HCT116 (cell line): ENCODE data around the gene EPDR1. TPM values are rescaled to one million over a fixed set of nuclear protein-coding genes. Genes with fewer than 3 reads are reported as not detected.

Experiments used
- ATAC-seq: fragments of 200-7000 bp; cut with Tn5 transposase; 2 replicates; pipeline ENCODE4 v1.9.1; 2020; ENCODE audit warnings: mild to moderate bottlenecking, moderate library complexity
- BruUV-seq: library from RNA; stranded (reverse); fragments of 400-500 nt; replicated peaks from 2 replicates; lab custom pipeline; 2021; lab: Mats Ljungman, UMichigan
- CTCF ChIA-PET: fragments of 300-600 bp; sonication (Branson Sonifier 250); formaldehyde crosslinking; loops from one replicate; lab custom pipeline; 2021; ENCODE audit warnings: antibody characterized with exemption; lab: Charles Lee
- POLR2A ChIA-PET: fragments of 300-600, 350-600 bp; sonication (Branson Sonifier 250); formaldehyde crosslinking; loops from one replicate; lab custom pipeline; 2021; ENCODE audit warnings: antibody characterized with exemption; lab: Charles Lee
- RAD21 ChIA-PET, 2 experiments: fragments of 300-600 bp; sonication (Branson Sonifier 250); formaldehyde crosslinking; loops; one replicate each; lab custom pipeline; 2023; ENCODE audit warnings: low total read pairs in 2 of 2; ENCODE audit not compliant: uncharacterized antibody in 2 of 2, unreplicated experiment in 2 of 2, low non-redundant PET in 1 of 2; lab: Charles Lee
- DNase-seq: peaks from one replicate; pipeline ENCODE4 v3.0.0-alpha.2; 2010; ENCODE audit warnings: low read depth, low spot score
- H2AFZ ChIP-seq: fragments of 200-600 bp; shearing (Covaris generic), sonication (generic); 2 replicates; pipeline ENCODE4 v1.6.1; 2017; ENCODE audit warnings: low read depth, mixed run types, mixed read lengths, antibody characterized with exemption, low read length; ENCODE audit not compliant: poor library complexity, severe bottlenecking
- H3K27ac ChIP-seq: 2 replicates; pipeline ENCODE4 v1.5.1; 2012; ENCODE audit warnings: low read depth, low read length
- H3K27me3 ChIP-seq: fragments of 200-600 bp; sonication (generic); 2 replicates; pipeline ENCODE4 v1.6.1; 2016; ENCODE audit warnings: mixed run types, low read length, mixed read lengths; ENCODE audit not compliant: insufficient read depth
- H3K36me3 ChIP-seq, 2 experiments: fragments of 200-500 bp in 1 of 2; fragments of 200-600 bp in 1 of 2; sonication (Bioruptor generic) in 1 of 2; sonication (generic) in 1 of 2; 2 replicates each; pipeline versions ENCODE4 v1.5.1 to v1.6.1; 2014 to 2016; ENCODE audit warnings: low read length in 2 of 2, inconsistent platforms in 1 of 2, mixed read lengths in 1 of 2, mixed run types in 1 of 2; ENCODE audit not compliant: insufficient read depth in 2 of 2, control insufficient read depth in 1 of 2
- H3K4me1 ChIP-seq, 2 experiments: fragments of 200-600 bp in 1 of 2; sonication (generic) in 1 of 2; 2 replicates each; pipeline versions ENCODE4 v1.5.1 to v1.6.1; 2012 to 2017; ENCODE audit warnings: low read length in 2 of 2, inconsistent platforms in 1 of 2, mild to moderate bottlenecking in 1 of 2, mixed read lengths in 1 of 2, mixed run types in 1 of 2, moderate library complexity in 1 of 2; ENCODE audit not compliant: insufficient read depth in 2 of 2, control insufficient read depth in 1 of 2
- H3K4me2 ChIP-seq: fragments of 200-600 bp; sonication (generic); 2 replicates; pipeline ENCODE4 v1.6.1; 2017; ENCODE audit warnings: mixed run types, low read length, mixed read lengths
- H3K4me3 ChIP-seq, 2 experiments: fragments of 200-600 bp in 1 of 2; sonication (generic) in 1 of 2; replicated peaks in 1 of 2; 2 replicates each; pipeline ENCODE4 v1.5.1; 2011 to 2016; ENCODE audit warnings: low read length in 2 of 2, control low read depth in 1 of 2, low read depth in 1 of 2, mild to moderate bottlenecking in 1 of 2, mixed read lengths in 1 of 2, mixed run types in 1 of 2
- H3K79me2 ChIP-seq: fragments of 200-600 bp; sonication (generic); 2 replicates; pipeline ENCODE4 v1.6.1; 2017; ENCODE audit warnings: mild to moderate bottlenecking, mixed run types, low read length, moderate library complexity, mixed read lengths; ENCODE audit not compliant: insufficient read depth
- H3K9ac ChIP-seq: fragments of 200-600 bp; sonication (generic); 2 replicates; pipeline ENCODE4 v1.6.1; 2016; ENCODE audit warnings: low read length, mixed read lengths
- H3K9me2 ChIP-seq: fragments of 200-600 bp; sonication (generic), shearing (Covaris generic); 2 replicates; pipeline ENCODE4 v1.6.1; 2017; ENCODE audit warnings: mixed run types, mild to moderate bottlenecking, moderate library complexity; ENCODE audit not compliant: insufficient read depth
- H3K9me3 ChIP-seq, 2 experiments: fragments of 200-500 bp in 1 of 2; fragments of 200-600 bp in 1 of 2; sonication (Bioruptor generic) in 1 of 2; sonication (generic) in 1 of 2; 2 replicates each; pipeline ENCODE4 v1.6.1; 2014 to 2017; ENCODE audit warnings: low read length in 2 of 2, mixed read lengths in 2 of 2, inconsistent platforms in 1 of 2, low read depth in 1 of 2, mild to moderate bottlenecking in 1 of 2, mixed run types in 1 of 2, moderate library complexity in 1 of 2; ENCODE audit not compliant: control insufficient read depth in 1 of 2, insufficient read depth in 1 of 2
- H4K20me1 ChIP-seq: fragments of 200-600 bp; sonication (generic), shearing (Covaris generic); 2 replicates; pipeline ENCODE4 v1.6.1; 2017; ENCODE audit warnings: mixed run types, mild to moderate bottlenecking, moderate library complexity; ENCODE audit not compliant: insufficient read depth
- ATF3 ChIP-seq: IDR thresholded peaks from 2 replicates; pipeline ENCODE4 v1.6.1; 2012
- CBX3 ChIP-seq: IDR thresholded peaks from 2 replicates; pipeline ENCODE4 v1.6.1; 2012; ENCODE audit warnings: low read depth
- CEBPB ChIP-seq: IDR thresholded peaks from 2 replicates; pipeline ENCODE4 v1.6.1; 2012; ENCODE audit warnings: low read depth
- EGR1 ChIP-seq: IDR thresholded peaks from 2 replicates; pipeline ENCODE4 v1.6.1; 2012; ENCODE audit warnings: low read depth
- ELF1 ChIP-seq: IDR thresholded peaks from 2 replicates; pipeline ENCODE4 v1.6.1; 2012; ENCODE audit warnings: low read depth, borderline replicate concordance
- EZH2 ChIP-seq: fragments of 200-600 bp; sonication (generic); IDR thresholded peaks from 2 replicates; pipeline ENCODE4 v1.6.1; 2017; ENCODE audit warnings: antibody characterized with exemption, mixed run types
- MAX ChIP-seq: IDR thresholded peaks from 2 replicates; pipeline ENCODE4 v1.6.1; 2012
- POLR2A ChIP-seq: IDR thresholded peaks from 2 replicates; pipeline ENCODE4 v1.7.0; 2011; ENCODE audit warnings: borderline replicate concordance; ENCODE audit not compliant: insufficient read depth, insufficient read length; ENCODE audit errors: extremely low read depth
- POLR2AphosphoS5 ChIP-seq: IDR thresholded peaks from 2 replicates; pipeline ENCODE4 v1.6.1; 2011; ENCODE audit warnings: mild to moderate bottlenecking, low read depth, low read length, moderate library complexity
- RAD21 ChIP-seq: IDR thresholded peaks from 2 replicates; pipeline ENCODE4 v1.6.1; 2012; ENCODE audit warnings: low read depth, mild to moderate bottlenecking
- REST ChIP-seq: IDR thresholded peaks from 2 replicates; pipeline ENCODE4 v1.6.1; 2012; ENCODE audit warnings: low read depth
- SIN3A ChIP-seq: IDR thresholded peaks from 2 replicates; pipeline ENCODE4 v1.6.1; 2012; ENCODE audit warnings: low read depth
- SP1 ChIP-seq: IDR thresholded peaks from 2 replicates; pipeline ENCODE4 v1.6.1; 2012; ENCODE audit warnings: low read depth
- SRF ChIP-seq: IDR thresholded peaks from 2 replicates; pipeline ENCODE4 v1.6.1; 2012; ENCODE audit warnings: low read depth
- TCF7L2 ChIP-seq: IDR thresholded peaks from 2 replicates; pipeline ENCODE4 v1.7.0; 2011; ENCODE audit warnings: borderline replicate concordance, inconsistent platforms; ENCODE audit not compliant: insufficient read depth, insufficient read length; ENCODE audit errors: extremely low read depth
- YY1 ChIP-seq: IDR thresholded peaks from 2 replicates; pipeline ENCODE4 v1.6.1; 2011; ENCODE audit warnings: low read length, low read depth, moderate library complexity, mild to moderate bottlenecking; ENCODE audit not compliant: insufficient replicate concordance; ENCODE audit errors: extremely low read depth
- ZBTB33 ChIP-seq: IDR thresholded peaks from 2 replicates; pipeline ENCODE4 v1.6.1; 2011; ENCODE audit warnings: mild to moderate bottlenecking, low read length, moderate library complexity; ENCODE audit not compliant: insufficient replicate concordance; ENCODE audit errors: extremely low read depth
- ZNF274 ChIP-seq: fragments of 200-500 bp; sonication (Bioruptor generic); IDR thresholded peaks from 2 replicates; pipeline ENCODE4 v1.6.1; 2014; ENCODE audit warnings: mild to moderate bottlenecking, low read depth, low read length, inconsistent platforms
- intact Hi-C: fragments of 100-400 bp; cut with micrococcal nuclease; formaldehyde crosslinking; loops from 2 replicates; pipeline ENCODE4 v1.10.0; 2022
- total RNA-seq: library from RNA; stranded (reverse); gene quantifications from one replicate; pipeline ENCODE4 v1.2.1, GENCODE V29; 2021; ENCODE audit not compliant: unreplicated experiment

Gene EPDR1
- total RNA-seq, 1 experiment from 2014 or later, result 8.0 TPM

- no peak overlapping the region for H3K4me2 ChIP-seq
- H3K9me2 ChIP-seq, result no peaks in the 10 kb centered on the region
- peaks cover 6 to 10% of the 10 kb centered on the region in 2 experiments; a peak in 2 of 4 replicates for H3K4me1 ChIP-seq
- ATAC-seq (no peak), DNase-seq (no peak)
- H3K36me3 ChIP-seq, result no peaks in the 10 kb centered on the region
- H3K4me3 ChIP-seq, result no peak overlapping the region
- H3K79me2 ChIP-seq, result no peaks in the 10 kb centered on the region
- H3K27me3 ChIP-seq, result peaks cover 3% of the 10 kb centered on the region; the same call in 1 of the 2 replicates
- intact Hi-C loops, result loop anchor here (5.0 kb wide), 1 partner anchor 307 kb away; no protein-coding TSS in a partner anchor
- ChIA-PET POLR2A (no interaction called here), CTCF (no interaction called here), RAD21 (no interaction called here)
- H2AFZ ChIP-seq, result no peak overlapping the region
- no peaks in the 10 kb centered on the region for H3K9me3 ChIP-seq
- BruUV-seq, result no TSS peak
- TF ChIP-seq EZH2 (no peak), ELF1 (no peak), YY1 (no peak), MAX (no peak), SRF (no peak), ZNF274 (no peak), ATF3 (no peak), EGR1 (no peak), POLR2A (no peak), SIN3A (no peak), REST (no peak), ZBTB33 (no peak), POLR2AphosphoS5 (no peak), TCF7L2 (no peak), SP1 (no peak), RAD21 (no peak), CEBPB (no peak), CBX3 (no peak)
- H3K9ac ChIP-seq, result no peak overlapping the region
- H3K27ac ChIP-seq, result no peak overlapping the region
- no peaks in the 10 kb centered on the region for H4K20me1 ChIP-seq
Observed at GRCh38 chr7:37915438-37915837, 5.0 kb upstream of the EPDR1 start.
